H1 (cell line): Measurements from ENCODE around the gene LGI4. TPM values are rescaled to one million over a fixed set of nuclear protein-coding genes. Genes with fewer than 3 reads are reported as not detected.

ENCODE experiments used
- CTCF ChIA-PET: fragments of 300-600 bp; sonication (Branson Sonifier 250); formaldehyde crosslinking; loops from one replicate; lab custom pipeline; 2021; ENCODE audit not compliant: partially characterized antibody; lab: Charles Lee
- POLR2A ChIA-PET: fragments of 300-600 bp; sonication (Branson Sonifier 250); formaldehyde crosslinking; loops from one replicate; lab custom pipeline; 2021; ENCODE audit warnings: inconsistent platforms; ENCODE audit not compliant: partially characterized antibody; lab: Charles Lee
- DNase-seq, 2 experiments: peaks; one replicate each; pipeline versions ENCODE4 v3.0.0 to v3.0.0-alpha.2; 2010 to 2022; ENCODE audit warnings: low spot score in 2 of 2, low read depth in 1 of 2, mixed read lengths in 1 of 2
- FAIRE-seq: peaks from 2 replicates; lab custom pipeline; 2011; peaks lifted over from hg19 to GRCh38; lab: Jason Lieb, UNC
- H2AFZ ChIP-seq: 2 replicates; pipeline ENCODE4 v1.8.1; 2012; ENCODE audit warnings: low read length, inconsistent platforms
- H2AK5ac ChIP-seq: 2 replicates; pipeline ENCODE4 v1.6.1; 2013; ENCODE audit warnings: low read depth, low read length
- H2BK120ac ChIP-seq: replicated peaks from 2 replicates; pipeline ENCODE3; 2013; ENCODE audit warnings: low read depth, low read length, inconsistent platforms
- H2BK12ac ChIP-seq: 2 replicates; pipeline ENCODE4 v1.6.1; 2013; ENCODE audit warnings: low read depth, low read length
- H2BK15ac ChIP-seq: 2 replicates; pipeline ENCODE4 v1.6.1; 2013; ENCODE audit warnings: low read length
- H2BK20ac ChIP-seq: 2 replicates; pipeline ENCODE4 v1.6.1; 2013; ENCODE audit warnings: low read length
- H2BK5ac ChIP-seq: 2 replicates; pipeline ENCODE4 v1.6.1; 2013; ENCODE audit warnings: low read depth, low read length
- H3K14ac ChIP-seq: 2 replicates; pipeline ENCODE4 v1.6.1; 2013; ENCODE audit warnings: inconsistent platforms; ENCODE audit not compliant: insufficient read length
- H3K18ac ChIP-seq: 2 replicates; pipeline ENCODE4 v1.6.1; 2013; ENCODE audit warnings: low read length; ENCODE audit errors: extremely low read depth
- H3K23ac ChIP-seq: 2 replicates; pipeline ENCODE4 v1.6.1; 2013; ENCODE audit warnings: inconsistent platforms; ENCODE audit not compliant: insufficient read length
- H3K23me2 ChIP-seq: 2 replicates; pipeline ENCODE4 v1.6.1; 2013; ENCODE audit warnings: low read depth, low read length
- H3K27ac ChIP-seq: 2 replicates; pipeline ENCODE4 v1.6.1; 2011; ENCODE audit warnings: low read depth, low read length, inconsistent platforms
- H3K27me3 ChIP-seq, 4 experiments: replicated peaks in 1 of 4; 1 replicate in 1 of 4; 2 replicates in 3 of 4; pipeline versions ENCODE4 v1.6.1 to v1.8.1; 2011 to 2013; ENCODE audit warnings: low read length in 3 of 4, mild to moderate bottlenecking in 3 of 4, inconsistent platforms in 2 of 4, mixed read lengths in 2 of 4, moderate library complexity in 1 of 4; ENCODE audit not compliant: control insufficient read depth in 3 of 4, insufficient read depth in 3 of 4; ENCODE audit errors: extremely low read depth in 1 of 4
- H3K36me3 ChIP-seq, 4 experiments: 2 replicates each; pipeline versions ENCODE4 v1.6.1 to v1.8.1; 2011 to 2013; ENCODE audit warnings: mild to moderate bottlenecking in 4 of 4, low read length in 3 of 4, moderate library complexity in 2 of 4, control low read depth in 1 of 4, inconsistent platforms in 1 of 4; ENCODE audit not compliant: insufficient read depth in 4 of 4, control insufficient read depth in 2 of 4
- H3K4ac ChIP-seq: replicated peaks from 2 replicates; pipeline ENCODE3; 2013; ENCODE audit warnings: low read length, low read depth, mixed read lengths, inconsistent platforms; ENCODE audit not compliant: insufficient read length
- H3K4me1 ChIP-seq, 4 experiments: replicated peaks in 1 of 4; 1 replicate in 1 of 4; 2 replicates in 3 of 4; pipeline versions ENCODE4 v1.6.1 to v1.8.1; 2011 to 2013; ENCODE audit warnings: low read length in 3 of 4, inconsistent platforms in 2 of 4, mixed read lengths in 1 of 4; ENCODE audit not compliant: insufficient read depth in 4 of 4, control insufficient read depth in 3 of 4
- H3K4me2 ChIP-seq, 2 experiments: 2 replicates each; pipeline versions ENCODE4 v1.6.1 to v1.8.1; 2011 to 2013; ENCODE audit warnings: low read depth in 2 of 2, low read length in 2 of 2, control low read depth in 1 of 2, inconsistent platforms in 1 of 2, mild to moderate bottlenecking in 1 of 2; ENCODE audit not compliant: insufficient read depth in 1 of 2
- H3K4me3 ChIP-seq, 4 experiments: fragments of 200-600, 300-600 bp in 1 of 4; sonication (generic), shearing (Covaris generic), sonication (Bioruptor Twin) in 1 of 4; 2 replicates each; pipeline versions ENCODE4 v1.5.1 to v1.8.1; 2011 to 2016; ENCODE audit warnings: low read length in 4 of 4, low read depth in 3 of 4, control low read depth in 2 of 4, inconsistent platforms in 2 of 4, mild to moderate bottlenecking in 2 of 4, mixed read lengths in 1 of 4, moderate library complexity in 1 of 4; ENCODE audit not compliant: insufficient read depth in 2 of 4; ENCODE audit errors: extremely low read depth in 1 of 4
- H3K56ac ChIP-seq: replicated peaks from 2 replicates; pipeline ENCODE3; 2013; ENCODE audit warnings: low read depth, mild to moderate bottlenecking, mixed read lengths, low read length, inconsistent platforms; ENCODE audit not compliant: insufficient read length
- H3K79me1 ChIP-seq: 2 replicates; pipeline ENCODE4 v1.6.1; 2013; ENCODE audit warnings: low read depth, low read length, control low read depth
- H3K79me2 ChIP-seq, 2 experiments: 2 replicates each; pipeline versions ENCODE4 v1.6.1 to v1.8.1; 2012 to 2013; ENCODE audit warnings: low read length in 2 of 2, mild to moderate bottlenecking in 2 of 2, inconsistent platforms in 1 of 2; ENCODE audit not compliant: insufficient read depth in 2 of 2, control insufficient read depth in 1 of 2
- H3K9ac ChIP-seq, 4 experiments: replicated peaks in 1 of 4; 1 replicate in 1 of 4; 2 replicates in 3 of 4; pipeline versions ENCODE4 v1.6.1 to v1.8.1; 2011 to 2013; ENCODE audit warnings: low read depth in 3 of 4, low read length in 3 of 4, control low read depth in 2 of 4, mild to moderate bottlenecking in 2 of 4, moderate library complexity in 2 of 4, inconsistent platforms in 1 of 4; ENCODE audit errors: extremely low read depth in 1 of 4
- H3K9me3 ChIP-seq, 2 experiments: 2 replicates each; pipeline versions ENCODE4 v1.6.1 to v1.8.1; 2012 to 2013; ENCODE audit warnings: mild to moderate bottlenecking in 2 of 2, moderate library complexity in 2 of 2, control low read depth in 1 of 2, inconsistent platforms in 1 of 2, low read depth in 1 of 2, low read length in 1 of 2, mixed read lengths in 1 of 2; ENCODE audit not compliant: insufficient read depth in 2 of 2
- H4K20me1 ChIP-seq, 2 experiments: replicated peaks in 1 of 2; 2 replicates each; pipeline versions ENCODE3 to v1.8.1; 2011 to 2013; ENCODE audit warnings: inconsistent platforms in 2 of 2, low read length in 2 of 2, mild to moderate bottlenecking in 1 of 2; ENCODE audit not compliant: insufficient read depth in 2 of 2, control insufficient read depth in 1 of 2
- H4K5ac ChIP-seq: 2 replicates; pipeline ENCODE4 v1.6.1; 2013; ENCODE audit warnings: low read length, low read depth, mixed read lengths, inconsistent platforms; ENCODE audit not compliant: insufficient read length
- H4K8ac ChIP-seq: 2 replicates; pipeline ENCODE4 v1.8.0; 2013; ENCODE audit warnings: mild to moderate bottlenecking, moderate library complexity, low read length, inconsistent platforms; ENCODE audit not compliant: insufficient read depth; ENCODE audit errors: extremely low read depth
- H4K91ac ChIP-seq: replicated peaks from 2 replicates; pipeline ENCODE3; 2013; ENCODE audit warnings: low read length, mixed read lengths, inconsistent platforms; ENCODE audit not compliant: insufficient read length
- ASH2L ChIP-seq: fragments of 200-600, 300-600 bp; sonication (generic); IDR thresholded peaks from one replicate; pipeline ENCODE4 v1.7.1; 2017; ENCODE audit warnings: low read length
- CBX8 ChIP-seq: fragments of 300-800, 300-1000 bp; sonication (generic); IDR thresholded peaks from 2 replicates; pipeline ENCODE4 v1.7.1; 2016; ENCODE audit warnings: low read depth, low read length, borderline replicate concordance
- CREB1 ChIP-seq: IDR thresholded peaks from 2 replicates; pipeline ENCODE4 v1.6.1; 2012; ENCODE audit warnings: inconsistent platforms
- EP300 ChIP-seq, 2 experiments: IDR thresholded peaks; 1 replicate in 1 of 2; 2 replicates in 1 of 2; pipeline ENCODE4 v1.6.1; 2011 to 2012; ENCODE audit warnings: low read depth in 2 of 2, low read length in 2 of 2, mild to moderate bottlenecking in 2 of 2, borderline replicate concordance in 1 of 2, inconsistent platforms in 1 of 2, moderate library complexity in 1 of 2
- EZH2 ChIP-seq: fragments of 200-600 bp; sonication (generic); IDR thresholded peaks from 2 replicates; pipeline ENCODE4 v1.7.1; 2012; ENCODE audit warnings: low read depth, mild to moderate bottlenecking, moderate library complexity, low read length, inconsistent platforms; ENCODE audit not compliant: severe bottlenecking
- JUND ChIP-seq: IDR thresholded peaks from 2 replicates; pipeline ENCODE4 v1.6.1; 2011; ENCODE audit warnings: mild to moderate bottlenecking, improper control_type of control experiment, low read length
- POLR2A ChIP-seq, 2 experiments: IDR thresholded peaks; 1 replicate in 1 of 2; 2 replicates in 1 of 2; pipeline ENCODE4 v1.6.1; 2011; ENCODE audit warnings: low read depth in 2 of 2, low read length in 2 of 2, mild to moderate bottlenecking in 2 of 2; ENCODE audit errors: control extremely low read depth in 1 of 2
- POLR2AphosphoS5 ChIP-seq: IDR thresholded peaks from 2 replicates; pipeline ENCODE4 v1.6.1; 2011; ENCODE audit warnings: low read depth, low read length
- RAD21 ChIP-seq, 2 experiments: IDR thresholded peaks in 1 of 2; conservative IDR thresholded peaks in 1 of 2; 2 replicates each; pipeline ENCODE4 v1.6.1; 2011; ENCODE audit warnings: low read depth in 2 of 2, low read length in 2 of 2, improper control_type of control experiment in 1 of 2, inconsistent platforms in 1 of 2, mild to moderate bottlenecking in 1 of 2, moderate library complexity in 1 of 2
- RBBP5 ChIP-seq: IDR thresholded peaks from 2 replicates; pipeline ENCODE4 v1.7.1; 2012; ENCODE audit warnings: low read depth, mild to moderate bottlenecking, inconsistent platforms, low read length, moderate library complexity, borderline replicate concordance
- RFX5 ChIP-seq: IDR thresholded peaks from 2 replicates; pipeline ENCODE4 v1.6.1; 2011; ENCODE audit warnings: low read depth, low read length, improper control_type of control experiment, borderline replicate concordance
- SIRT6 ChIP-seq: IDR thresholded peaks from one replicate; pipeline ENCODE4 v1.7.1; 2012; ENCODE audit warnings: low read length, inconsistent platforms
- SP1 ChIP-seq: IDR thresholded peaks from 2 replicates; pipeline ENCODE4 v1.6.1; 2011; ENCODE audit warnings: low read depth, low read length
- SRF ChIP-seq: IDR thresholded peaks from 2 replicates; pipeline ENCODE4 v1.6.1; 2011; ENCODE audit warnings: mild to moderate bottlenecking, low read depth, low read length, moderate library complexity
- WGBS, 2 experiments: shearing (Covaris generic) in 1 of 2; methylation state at CpG; one replicate each; pipeline versions ENCODE4 v1.1.6 to v1.1.7; 2013 to 2015; ENCODE audit warnings: low lambda C conversion rate in 2 of 2, mixed read lengths in 2 of 2, inconsistent platforms in 1 of 2, low coverage in 1 of 2, missing lambda C conversion rate in 1 of 2; ENCODE audit not compliant: insufficient replicate concordance in 2 of 2, insufficient coverage in 1 of 2, insufficient read length in 1 of 2; ENCODE audit errors: extremely low coverage in 1 of 2, missing lambda C conversion rate in 1 of 2; 5-methylcytosine and 5-hydroxymethylcytosine counted together
- polyA plus RNA-seq, 7 experiments: library from polyadenylated mRNA; depleted of rRNA in 3 of 7; stranded (reverse) in 5 of 7; unstranded in 2 of 7; fragments of >200 nt in 5 of 7; fragments of 200-250 nt in 2 of 7; gene quantifications; 1 replicate in 5 of 7; 2 replicates in 1 of 7; 4 replicates in 1 of 7; pipeline versions ENCODE4 v1.2.1 to v1.2.3, GENCODE V29; 2011 to 2013; ENCODE audit warnings: missing spikeins in 2 of 7, mixed read lengths in 2 of 7
- total RNA-seq: library from RNA; stranded (reverse); fragmentation: NEBNext Ultra II Directional; extraction: Animal tissue kit (Norgen Biotek cat#: 25700); gene quantifications from 2 replicates; pipeline ENCODE4 v1.2.1, GENCODE V29; 2021

LGI4 gene
- total and polyA plus RNA-seq, 2 of the 8 experiments (the other 6 are each of a cell fraction or from before 2014, with no cell fraction given): 2.0 to 8.2 TPM

DNA sequence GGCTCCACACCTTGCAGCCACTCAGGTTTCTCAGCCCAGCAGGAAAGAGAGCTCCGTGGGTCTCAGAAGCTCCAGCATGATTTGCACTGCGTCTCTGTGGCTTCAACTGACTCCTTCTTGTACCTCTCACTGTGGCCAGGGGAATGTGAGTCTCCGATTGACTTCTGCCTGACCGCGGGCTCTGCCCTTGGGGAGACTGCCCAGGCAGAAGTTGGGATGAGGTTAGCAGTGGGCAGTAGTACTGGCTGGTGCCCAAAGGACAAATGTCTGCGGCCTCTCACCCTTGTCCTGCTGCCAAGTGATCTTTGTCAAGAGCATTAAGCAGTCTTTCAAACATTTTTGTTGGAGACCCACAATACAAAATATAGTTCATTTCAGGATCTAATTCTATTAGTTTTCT lies 53.7 kb downstream of the LGI4 start:
- Histone ChIP-seq H2AFZ (no peak overlapping the region), H3K9ac (no peak overlapping the region), H2BK120ac (no peak overlapping the region), H4K5ac (no peak overlapping the region), H3K23ac (no peak overlapping the region), H4K91ac (no peak overlapping the region), H3K4me1 (peaks cover 0 to 3% (median 1%) of the 10 kb centered on the region in 4 experiments; a peak in 2 of 7 replicates), H3K4me2 (no peak overlapping the region), H2BK12ac (no peak overlapping the region), H3K18ac (no peak overlapping the region), H4K20me1 (no peaks in the 10 kb centered on the region), H3K4ac (no peak overlapping the region), H3K27me3 (peaks cover 0 to 2% (median 0%) of the 10 kb centered on the region in 4 experiments; a peak in 2 of 7 replicates), H3K14ac (no peak overlapping the region), H2AK5ac (no peak overlapping the region), H3K79me2 (no peaks in the 10 kb centered on the region), H3K4me3 (no peak overlapping the region), H3K56ac (no peak overlapping the region), H2BK5ac (no peak overlapping the region), H3K27ac (no peak overlapping the region), H3K9me3 (no peaks in the 10 kb centered on the region; a peak in 1 of 4 replicates), H2BK20ac (no peak overlapping the region), H3K23me2 (no peaks in the 10 kb centered on the region; the same call in 1 of the 2 replicates), H3K36me3 (no peaks in the 10 kb centered on the region), H4K8ac (no peak overlapping the region), H3K79me1 (no peaks in the 10 kb centered on the region), H2BK15ac (peak overlapping the region; percentile 72; the same call in 1 of the 2 replicates)
- WGBS, 2 experiments: 90% methylated on average over 6 of the region's 6 CpGs; no CpG with 5 or more reads in 1 of the 2 experiments
- DNase-seq: no peak
- ChIA-PET POLR2A (interaction anchor here (0.7 to 1.5 kb wide), 3 partner anchors 13 to 428 kb away, joined by 3 to 4 read pairs (median 3); no protein-coding TSS in a partner anchor), CTCF (interaction anchor here (0.8 to 4.4 kb wide), 10 partner anchors 10 to 106 kb away, joined by 3 to 34 read pairs (median 4); partner anchors contain the start of genes FXYD3 and FXYD5)
- no peak for FAIRE-seq
- TF ChIP-seq CREB1: no peak
- TF ChIP-seq RFX5: no peak
- TF ChIP-seq JUND: no peak
- no peak for TF ChIP-seq SRF
- TF ChIP-seq RBBP5: no peak
- no peak for TF ChIP-seq EP300 (IDR thresholded peaks at IDR 0.05; ENCODE audit: borderline replicate concordance in 1 of 2, low read depth in 2 of 2, low read length in 2 of 2)
- no peak for TF ChIP-seq EZH2
- TF ChIP-seq POLR2AphosphoS5: no peak
- no peak for TF ChIP-seq ASH2L
- no peak for TF ChIP-seq SIRT6
- no peak for TF ChIP-seq SP1
- TF ChIP-seq RAD21 (IDR thresholded peaks at IDR 0.05 in 1 of 2, conservative IDR thresholded peaks at IDR 0.05 in 1 of 2; ENCODE audit: low read depth in 2 of 2, low read length in 2 of 2): no peak
- TF ChIP-seq POLR2A (IDR thresholded peaks at IDR 0.05; ENCODE audit: control extremely low read depth in 1 of 2, low read depth in 2 of 2, low read length in 2 of 2): no peak
- no peak for TF ChIP-seq CBX8
